ENCODE measurements around the gene ADAMTS12. TPM values are rescaled to one million over a fixed set of nuclear protein-coding genes. Genes with fewer than 3 reads are reported as not detected.
"Not testable (repeated sequence)": the region's sequence is repeated elsewhere in the genome, so short reads cannot be mapped to it uniquely, and the experiment has no call there.

Gene ADAMTS12
- total RNA-seq, 1 donor from 2014 or later = 2.2 TPM

DNA sequence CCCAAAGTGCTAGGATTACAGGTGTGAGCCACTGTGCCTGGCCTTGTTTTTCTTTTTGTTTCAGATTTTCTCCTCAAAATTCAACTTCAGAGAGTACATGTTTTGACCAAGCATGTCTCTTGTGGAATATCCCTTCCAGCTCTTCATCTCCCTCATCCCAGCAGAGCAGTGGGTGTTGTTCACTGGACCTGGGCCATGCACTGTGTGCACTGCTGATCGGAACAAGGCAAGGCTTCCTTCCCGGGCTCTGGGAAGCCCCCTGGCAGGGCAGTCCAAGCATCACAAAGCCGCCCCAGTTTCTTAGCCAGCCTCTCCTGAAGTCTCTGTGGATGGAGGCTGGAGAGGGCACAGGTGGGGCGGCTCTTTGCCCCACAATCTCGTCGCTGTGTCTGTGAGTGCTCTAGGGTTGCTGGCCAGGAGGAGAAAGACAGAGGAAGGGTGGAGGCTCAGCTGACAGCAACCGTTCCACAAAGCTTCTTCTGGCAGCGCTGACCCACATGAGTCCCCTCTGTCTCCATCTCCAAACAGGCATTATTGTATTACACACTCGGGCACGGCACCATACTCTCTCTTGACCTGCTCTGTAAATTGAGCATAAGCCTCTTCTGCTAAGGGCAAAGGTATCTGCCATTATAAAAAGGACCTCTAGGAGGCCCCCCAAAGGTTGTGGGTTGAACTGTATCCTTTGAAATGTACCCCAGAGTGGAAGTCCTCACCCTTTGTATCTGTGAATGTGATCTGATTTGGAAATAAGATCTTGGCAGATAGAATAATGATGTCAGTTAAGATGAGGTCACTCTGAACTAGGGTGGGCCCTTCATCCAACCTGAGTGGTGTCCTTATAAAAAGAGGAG lies 361.4 kb downstream of the ADAMTS12 start:
- no peak for DNase-seq (ENCODE audit: low spot score)

DNA sequence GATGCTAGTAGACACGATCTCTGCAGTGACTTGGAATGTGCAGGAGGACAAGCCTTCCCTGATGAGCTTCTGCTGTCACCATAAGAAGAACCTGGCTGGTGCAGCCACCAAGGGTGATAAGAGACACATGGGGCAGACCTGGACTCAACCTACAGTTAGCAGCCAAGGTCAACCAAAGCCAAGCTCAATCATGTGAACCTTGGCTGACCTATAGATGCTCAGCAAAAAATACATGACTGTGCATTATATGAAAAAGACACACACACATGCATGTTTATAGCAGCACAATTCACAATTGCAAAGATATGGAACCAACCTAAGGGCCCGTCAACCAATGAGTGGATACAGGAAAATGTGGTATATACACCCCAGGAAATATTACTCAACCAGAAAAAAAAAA lies 364.1 kb downstream of the ADAMTS12 start:
- DNase-seq (ENCODE audit: low spot score) = no peak

DNA sequence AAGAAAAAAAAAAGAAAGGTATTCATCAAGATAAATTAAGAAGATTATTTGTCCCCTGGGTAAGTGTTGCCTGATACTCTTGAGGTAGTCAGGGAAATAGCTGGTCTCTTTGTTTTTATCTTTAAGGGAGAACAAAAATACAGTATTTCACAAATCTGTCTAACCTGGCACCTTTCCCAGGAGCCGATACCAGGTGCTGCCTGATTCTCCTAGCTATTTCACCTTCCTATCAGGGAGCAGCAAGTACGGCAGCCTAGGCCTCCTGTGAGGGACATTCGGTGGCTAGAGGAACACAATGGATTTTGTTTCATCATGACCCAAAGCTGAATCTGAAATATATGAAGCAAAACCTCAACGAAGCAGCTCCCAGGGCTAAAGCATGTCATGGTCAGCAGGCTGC lies 365.0 kb downstream of the ADAMTS12 start:
- DNase-seq (ENCODE audit: low spot score) = no peak

DNA sequence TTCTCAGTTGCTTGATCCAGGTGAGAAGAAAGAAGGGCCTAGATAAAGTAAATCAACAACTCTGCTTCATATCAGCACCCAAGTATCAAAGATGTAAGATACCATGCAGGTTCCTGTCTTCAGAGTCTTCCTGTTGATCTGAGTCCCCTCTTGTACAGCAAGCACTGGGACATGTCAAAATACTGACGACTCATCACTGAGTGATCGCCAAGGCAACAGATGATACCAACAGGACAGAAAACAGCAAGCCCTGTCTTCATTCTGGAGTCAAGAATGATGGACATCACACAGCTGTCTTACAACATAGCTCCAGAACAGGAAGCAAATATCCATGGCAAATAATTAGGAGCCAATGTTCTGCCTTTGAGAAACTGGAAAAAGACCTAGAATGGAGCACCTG lies 367.3 kb downstream of the ADAMTS12 start:
- no peak for DNase-seq (ENCODE audit: low spot score)

DNA sequence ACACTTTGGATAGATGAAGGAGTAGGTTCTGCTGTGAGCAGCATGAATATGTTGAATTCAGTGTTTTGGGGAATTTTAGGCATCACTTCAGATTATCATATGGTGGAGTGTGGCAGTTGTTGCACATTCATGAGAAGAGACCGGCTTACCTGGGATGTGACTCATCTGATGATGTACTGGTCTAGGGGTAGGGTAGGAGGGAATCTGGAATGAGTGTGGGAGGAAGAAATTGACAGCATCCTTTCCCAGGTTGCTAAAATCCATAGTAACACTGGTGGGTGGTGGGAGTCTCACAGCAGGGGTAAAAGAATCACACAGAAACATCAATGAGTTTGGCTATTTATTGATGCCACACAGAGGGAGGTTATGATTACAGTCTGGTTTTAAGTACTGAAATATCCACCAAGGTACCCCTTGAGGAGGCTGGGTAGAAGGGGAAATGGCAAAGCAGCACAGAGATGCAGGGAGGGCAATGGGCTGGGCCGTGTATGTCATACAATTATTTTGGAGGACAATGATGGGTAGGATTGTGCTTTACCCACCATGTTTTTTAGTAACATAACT lies 368.5 kb downstream of the ADAMTS12 start:
- no peak for DNase-seq (ENCODE audit: low spot score)

DNA sequence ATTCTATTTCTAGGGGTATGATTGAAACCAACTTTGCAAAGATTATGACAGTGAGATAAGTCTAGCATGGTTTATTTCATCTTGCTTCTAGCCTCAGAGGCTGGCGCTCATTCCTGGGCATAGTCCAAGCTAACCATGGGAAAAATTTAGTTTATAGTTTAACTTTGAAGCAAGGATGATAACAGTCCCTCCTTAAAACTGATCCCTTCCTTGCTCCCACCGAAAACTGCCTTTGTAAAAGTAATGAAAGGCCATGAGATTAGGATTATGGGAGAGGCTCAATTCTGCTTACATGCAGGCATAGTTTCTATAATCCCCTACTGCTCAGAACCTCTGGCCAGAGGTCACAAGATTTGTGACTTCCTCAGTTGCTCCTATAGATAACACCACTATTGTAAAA lies 375.4 kb downstream of the ADAMTS12 start:
- no peak for DNase-seq (ENCODE audit: low spot score)

DNA sequence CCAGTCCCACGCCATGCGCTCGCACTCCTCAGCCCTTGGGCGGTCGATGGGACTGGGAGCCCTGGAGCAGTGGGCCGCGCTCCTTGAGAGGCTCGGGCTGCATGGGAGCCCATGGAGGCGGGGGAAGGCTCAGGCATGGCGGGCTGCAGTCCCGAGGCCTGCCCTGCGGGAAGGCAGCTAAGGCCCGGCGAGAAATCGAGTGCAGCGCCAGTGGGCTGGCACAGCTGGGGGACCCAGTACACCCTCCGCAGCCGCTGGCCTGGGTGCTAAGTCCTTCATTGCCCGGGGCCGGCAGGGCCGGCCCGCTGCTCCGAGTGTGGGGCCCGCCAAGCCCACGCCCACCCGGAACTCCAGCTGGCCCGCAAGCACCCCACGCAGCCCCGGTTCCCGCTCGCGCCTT lies 376.4 kb downstream of the ADAMTS12 start:
- DNase-seq (ENCODE audit: low spot score) = not testable (repeated sequence)

DNA sequence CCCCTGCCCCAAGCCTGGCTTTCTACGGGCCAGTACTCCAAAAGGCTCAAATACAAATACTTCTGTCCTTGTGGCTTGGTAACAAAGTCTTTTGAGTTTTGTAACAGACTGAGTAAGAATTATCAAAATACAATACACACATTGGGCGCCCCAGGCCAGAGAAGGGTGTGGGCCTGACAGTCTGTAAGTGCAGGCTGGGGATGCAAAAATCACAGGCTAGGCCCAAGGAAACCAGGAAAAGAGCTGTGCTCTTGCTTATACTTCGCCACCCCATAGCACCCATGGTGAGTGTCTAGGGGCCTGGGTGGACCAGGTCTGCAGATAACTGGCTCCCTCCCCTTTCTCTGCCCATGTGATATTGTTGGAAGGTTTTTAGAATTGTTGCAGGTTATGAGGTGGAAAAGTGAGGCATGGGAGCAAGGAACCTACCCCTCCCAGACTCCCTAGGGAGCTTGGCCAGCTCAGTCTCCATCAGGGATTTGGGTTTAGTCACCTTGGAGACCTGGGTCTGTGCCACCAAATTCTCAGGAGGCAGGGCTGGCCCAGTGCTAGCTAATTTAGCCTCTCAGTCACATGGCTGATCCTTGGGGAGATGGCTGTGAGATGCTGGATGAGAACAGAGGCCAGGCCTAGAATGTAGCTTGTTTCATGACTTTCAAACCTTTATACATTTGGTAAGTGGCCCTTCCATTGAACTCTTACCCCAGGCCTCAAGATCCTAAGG lies 378.2 kb downstream of the ADAMTS12 start:
- DNase-seq (ENCODE audit: low spot score) = no peak

DNA sequence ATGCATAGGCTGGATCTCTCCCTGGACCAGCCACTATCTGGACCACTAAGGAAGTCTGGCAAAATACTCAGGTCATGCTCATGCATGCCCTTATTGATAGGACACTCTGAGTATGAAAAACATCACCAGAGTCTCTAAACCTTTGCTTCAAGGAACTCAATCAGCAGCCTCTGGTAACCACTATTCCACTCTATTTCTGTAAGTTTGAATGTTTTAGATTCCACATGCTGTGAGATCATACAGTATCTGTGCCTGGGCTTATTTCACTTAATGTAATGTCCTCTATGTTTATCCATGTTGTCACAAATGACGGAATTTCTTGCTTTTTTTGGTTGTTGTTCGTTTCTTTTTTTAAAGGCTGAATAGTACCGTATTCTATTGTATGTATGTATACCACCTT lies 382.8 kb downstream of the ADAMTS12 start:
- DNase-seq (ENCODE audit: low spot score) = no peak

DNA sequence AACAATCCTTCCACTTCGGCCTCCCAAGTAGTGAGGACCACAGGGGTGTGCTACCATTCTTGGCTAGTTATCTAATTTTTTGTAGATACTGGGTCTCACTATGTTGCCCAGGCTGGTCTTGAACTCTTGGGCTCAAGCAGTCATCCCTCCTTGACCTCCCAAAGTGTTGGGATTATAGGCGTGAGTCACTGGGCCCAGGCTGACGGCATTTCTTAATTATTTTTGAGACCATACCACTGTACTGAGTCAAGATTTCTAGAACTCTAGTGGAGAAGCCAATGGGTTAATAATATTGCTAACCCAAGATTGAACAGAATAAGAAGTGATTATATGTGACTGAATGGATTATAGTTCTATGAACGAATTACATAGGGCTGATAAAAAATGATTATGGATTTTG lies 384.4 kb downstream of the ADAMTS12 start:
- DNase-seq (ENCODE audit: low spot score) = no peak

DNA sequence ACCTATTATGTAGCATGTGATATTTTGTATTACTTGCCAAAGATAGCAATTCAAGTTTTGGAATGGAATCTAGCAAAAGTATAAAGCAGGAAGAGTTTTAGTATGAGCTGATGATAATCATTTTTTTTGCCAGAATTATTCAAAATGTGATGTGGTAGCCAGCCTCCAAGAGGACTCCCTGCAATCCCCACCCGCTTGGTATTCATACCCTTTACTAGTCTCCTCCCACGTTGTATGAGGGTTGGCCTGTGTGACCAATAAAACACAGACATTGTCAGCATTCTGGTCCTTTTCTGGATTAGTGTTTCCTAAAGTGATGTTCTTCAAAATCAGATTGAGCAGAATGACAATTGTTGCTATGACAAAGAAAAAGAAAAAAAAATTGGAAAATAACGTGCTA lies 387.2 kb downstream of the ADAMTS12 start:
- no peak for DNase-seq (ENCODE audit: low spot score)

DNA sequence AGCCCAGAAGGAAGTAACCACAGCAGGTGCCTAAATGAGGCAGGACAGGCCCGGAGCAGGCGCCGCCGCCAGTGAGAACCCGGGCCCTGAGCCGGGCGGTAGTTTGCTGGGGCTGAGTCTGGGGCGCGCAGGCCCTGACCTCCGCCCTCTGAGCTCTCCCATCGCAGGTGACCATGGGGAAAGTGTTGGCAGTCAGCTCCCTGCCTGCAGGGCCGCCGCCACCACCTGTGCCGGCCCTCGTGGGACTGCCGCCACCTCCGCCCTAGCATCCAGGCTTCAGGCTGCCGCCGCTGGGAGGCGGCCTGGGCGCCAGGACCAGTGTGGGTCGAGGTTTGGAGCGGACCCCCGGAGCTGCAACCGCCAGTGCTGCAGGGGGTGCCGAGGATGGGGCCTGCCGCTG lies 389.9 kb downstream of the ADAMTS12 start:
- DNase-seq (ENCODE audit: low spot score) = no peak

DNA sequence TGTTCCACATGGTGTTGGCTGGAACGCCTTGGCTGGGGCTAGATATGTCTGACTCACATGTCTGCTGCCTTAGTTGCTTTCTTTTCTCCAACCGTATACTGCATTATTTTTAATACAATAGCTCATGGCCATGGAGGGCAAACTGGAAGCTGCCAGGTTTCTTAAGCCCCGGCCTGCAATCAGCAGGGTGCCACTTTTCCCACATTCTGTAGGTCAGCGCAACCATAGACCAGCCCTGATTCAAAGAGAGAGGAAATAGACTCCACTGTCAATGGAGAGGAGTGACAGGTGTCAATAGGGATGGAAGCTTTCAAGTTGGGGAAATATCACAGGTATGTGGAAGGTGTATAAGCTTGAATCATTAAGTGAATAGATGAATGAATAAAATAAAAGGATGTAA lies 390.5 kb downstream of the ADAMTS12 start:
- no peak for DNase-seq (ENCODE audit: low spot score)

DNA sequence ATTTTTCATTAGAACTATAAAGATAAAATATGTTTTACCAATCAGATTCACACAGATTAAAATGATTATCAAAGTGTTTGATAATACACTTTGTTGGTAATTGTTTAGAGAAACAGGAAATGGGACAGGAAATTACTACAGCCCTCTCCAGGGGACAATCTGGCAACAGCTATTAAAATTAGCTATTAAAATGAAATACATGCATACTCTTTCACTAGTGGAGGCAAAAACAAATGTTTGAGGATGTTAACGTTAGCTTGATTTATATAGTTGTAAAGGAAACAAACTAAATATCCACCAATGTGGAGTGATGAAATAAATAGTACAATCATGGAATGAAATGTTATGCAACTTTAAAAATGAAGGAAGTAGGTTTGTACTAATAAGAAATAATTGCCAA lies 397.3 kb downstream of the ADAMTS12 start:
- no peak for DNase-seq (ENCODE audit: low spot score)

DNA sequence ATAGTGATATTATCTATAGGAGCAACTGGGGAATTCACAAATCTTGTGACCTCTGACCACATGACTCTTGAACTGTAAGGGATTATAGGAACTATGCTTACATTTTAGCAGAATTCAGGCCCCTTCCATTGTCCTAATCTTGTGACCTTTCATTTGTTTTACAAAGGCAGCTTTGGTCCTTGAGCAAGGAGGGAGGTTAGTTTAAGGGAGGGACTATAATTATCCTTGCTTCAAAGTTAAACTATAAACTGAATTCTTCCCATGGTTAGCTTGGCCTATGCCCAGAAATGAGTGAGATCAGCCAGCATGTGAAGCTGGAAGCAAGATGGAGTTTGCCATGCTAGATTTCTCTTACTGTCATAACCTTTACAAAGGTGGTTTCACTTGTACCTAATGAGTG lies 399.8 kb downstream of the ADAMTS12 start:
- DNase-seq (ENCODE audit: low spot score) = no peak

DNA sequence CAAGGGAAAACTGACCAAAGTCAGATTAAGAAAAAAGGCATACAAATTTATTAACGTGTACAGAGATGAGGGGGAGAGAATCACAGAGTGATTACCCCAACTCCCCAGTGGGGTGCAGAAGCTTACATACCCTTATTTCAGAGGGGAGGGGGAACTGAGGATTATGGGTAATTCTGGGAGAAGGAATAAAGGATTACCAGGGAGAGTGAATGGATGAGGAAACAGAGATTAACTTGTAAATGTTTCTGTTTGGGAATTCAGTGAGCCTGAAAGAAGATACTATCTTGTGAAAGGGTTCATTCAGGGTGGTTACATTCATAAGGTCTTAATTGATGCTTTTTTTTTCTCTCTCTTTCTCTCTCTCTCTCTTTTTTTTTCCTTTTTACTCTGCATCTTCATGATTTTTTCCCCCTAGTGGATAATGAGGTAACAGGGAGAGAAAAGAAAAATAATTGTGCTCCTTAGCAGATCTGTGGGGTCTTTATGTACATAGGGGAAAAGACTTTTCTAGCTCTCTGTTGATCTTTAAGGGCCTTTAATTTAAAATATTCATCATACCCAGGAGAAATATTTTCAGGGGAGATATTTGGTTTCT lies 401.6 kb downstream of the ADAMTS12 start:
- no peak for DNase-seq (ENCODE audit: low spot score)

DNA sequence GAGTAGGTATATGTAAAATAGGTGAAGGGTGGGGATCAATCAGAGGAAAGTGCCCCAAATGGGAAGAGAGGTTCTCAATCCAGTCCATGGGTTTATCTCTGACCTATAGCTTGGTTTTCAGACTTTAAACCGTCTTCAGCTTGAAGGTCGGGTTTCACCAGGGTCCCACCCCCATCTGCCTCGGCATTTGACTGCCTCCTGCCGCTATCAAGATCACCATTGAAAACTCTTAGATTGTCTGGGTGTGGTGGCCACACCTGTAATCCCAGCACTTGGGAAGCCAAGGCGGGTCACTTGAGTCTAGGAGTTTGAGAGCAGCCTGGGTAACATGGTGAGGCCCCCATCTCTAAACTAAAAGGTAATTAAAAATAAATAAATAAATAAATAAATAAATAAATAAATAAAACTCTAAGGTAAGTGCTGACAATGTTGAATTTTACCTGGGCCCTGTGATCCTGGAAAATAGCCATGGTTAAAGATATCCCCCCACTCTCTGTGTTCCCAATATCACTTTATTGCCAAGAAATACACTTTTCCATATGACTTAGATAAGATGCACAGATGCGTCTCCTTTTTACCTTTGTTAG lies 402.2 kb downstream of the ADAMTS12 start:
- DNase-seq (ENCODE audit: low spot score) = no peak

DNA sequence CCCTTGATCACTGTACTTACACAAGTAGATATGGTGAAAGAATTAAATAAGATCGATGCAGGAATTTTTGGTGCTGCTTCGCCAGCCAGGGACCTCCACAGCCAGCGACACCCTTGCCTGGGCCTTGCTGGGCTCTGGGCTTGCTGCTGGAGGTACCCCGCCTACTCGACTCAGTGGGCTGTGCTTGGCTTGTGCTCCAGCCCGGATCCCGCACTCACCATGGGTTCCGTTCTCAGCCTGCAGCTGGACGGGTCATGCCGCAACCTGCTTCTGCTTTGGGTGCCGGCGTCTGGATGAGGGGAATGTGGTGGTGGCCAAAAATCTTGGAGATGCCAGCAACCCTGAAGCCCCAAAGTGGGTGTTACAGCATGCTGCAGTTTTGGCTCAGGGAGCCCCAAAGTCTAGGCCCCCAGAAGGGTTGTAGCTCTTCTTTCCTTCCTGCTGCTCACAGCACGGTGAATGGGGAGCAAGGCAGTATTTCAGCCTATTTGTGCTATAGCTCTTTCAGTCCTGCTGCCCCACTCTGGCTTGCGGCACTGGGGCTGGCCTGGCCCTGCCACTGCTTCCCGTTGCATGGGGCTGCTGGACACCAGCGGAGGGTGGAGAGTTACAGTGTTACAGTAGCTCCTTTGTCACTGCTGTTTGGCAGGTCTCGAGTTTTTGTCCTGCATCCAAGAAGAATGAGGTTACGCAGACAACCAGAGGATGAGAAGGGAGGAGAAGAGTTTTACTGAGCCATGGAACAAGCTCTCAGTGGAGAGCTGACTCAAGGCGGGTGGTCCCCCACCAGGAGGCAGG lies 403.0 kb downstream of the ADAMTS12 start:
- no peak for DNase-seq (ENCODE audit: low spot score)

DNA sequence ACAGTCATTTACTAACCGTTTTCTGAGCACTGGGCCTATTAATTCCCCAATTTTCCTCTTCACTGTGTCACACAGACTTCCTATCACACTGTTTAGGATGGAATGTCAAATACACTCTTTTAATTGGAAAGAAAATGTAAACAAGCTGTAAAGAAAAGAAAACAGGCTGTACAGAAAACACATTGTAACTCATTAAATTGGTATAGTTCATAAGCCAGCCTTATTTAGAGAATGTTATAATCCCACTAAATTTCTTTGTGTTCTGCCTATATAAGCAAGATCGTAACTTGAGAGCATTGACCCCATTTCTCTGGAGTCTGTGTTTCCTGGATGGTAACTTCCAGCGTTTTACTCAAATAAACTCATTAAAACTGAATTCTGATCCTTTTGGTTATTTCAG lies 404.6 kb downstream of the ADAMTS12 start:
- DNase-seq (ENCODE audit: low spot score) = no peak

DNA sequence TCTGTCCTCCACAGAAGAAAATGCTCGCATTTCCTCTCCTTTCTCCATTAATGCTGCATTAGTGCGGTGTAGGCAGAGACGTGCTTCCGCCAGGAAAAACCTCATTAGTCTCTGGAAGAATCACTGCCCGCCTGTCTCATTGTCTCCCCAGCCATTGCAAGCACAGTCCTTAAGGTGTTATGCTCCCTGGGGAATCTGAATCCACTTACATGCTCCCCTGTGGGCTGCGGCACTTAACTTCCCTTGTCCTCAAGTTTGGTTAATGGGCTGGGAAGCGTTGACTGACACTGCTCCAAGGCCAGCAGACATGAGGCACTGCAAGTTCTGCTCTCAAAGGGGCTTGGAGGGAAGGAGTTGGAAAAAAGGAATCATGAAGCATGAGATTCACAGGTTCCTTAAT lies 409.5 kb downstream of the ADAMTS12 start:
- no peak for DNase-seq (ENCODE audit: low spot score)

DNA sequence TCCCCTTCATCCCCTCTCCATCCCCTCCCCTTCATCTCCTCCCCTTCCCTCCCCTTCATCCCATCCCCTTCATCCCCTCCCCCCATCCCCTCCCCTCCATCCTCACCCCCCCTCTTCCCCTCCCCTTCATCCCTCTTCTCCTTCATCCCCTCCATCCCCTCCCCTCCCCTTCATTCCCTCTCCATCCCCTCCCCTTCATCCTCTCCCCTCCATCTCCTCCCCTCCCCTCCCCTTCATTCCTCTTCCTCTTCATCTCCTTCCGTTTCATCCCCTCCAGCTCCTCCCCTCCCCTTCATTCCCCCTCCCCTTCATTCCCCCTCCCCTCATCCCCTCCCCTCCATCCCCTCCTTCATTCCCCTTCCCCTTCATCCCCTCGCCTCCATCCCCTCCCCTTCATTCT lies 410.9 kb downstream of the ADAMTS12 start:
- no peak for DNase-seq (ENCODE audit: low spot score)

Measured in mucosa of gallbladder (tissue), 1 donor.